OCI-LY1 (cell line): ENCODE measurements around the gene ADAMTSL1.

Experiments used
- H2AFZ ChIP-seq: fragments of 200-600 bp; sonication (generic), shearing (Covaris generic); 2 replicates; pipeline ENCODE4 v1.6.0; 2014; ENCODE audit warnings: antibody characterized with exemption, mild to moderate bottlenecking, low read length
- H3F3A ChIP-seq: fragments of 200-600 bp; sonication (generic), shearing (Covaris generic); 2 replicates; pipeline ENCODE4 v1.6.0; 2014; ENCODE audit warnings: mild to moderate bottlenecking, antibody characterized with exemption, low read length, moderate library complexity; ENCODE audit not compliant: insufficient read depth
- H3K27ac ChIP-seq: fragments of 200-600 bp; sonication (generic); 2 replicates; pipeline ENCODE4 v1.5.1; 2014; ENCODE audit warnings: low read length, mixed run types, mild to moderate bottlenecking, low read depth; ENCODE audit not compliant: poor library complexity, severe bottlenecking
- H3K27me3 ChIP-seq: fragments of 200-600 bp; sonication (generic); 2 replicates; pipeline ENCODE4 v1.6.0; 2014; ENCODE audit warnings: antibody characterized with exemption, mild to moderate bottlenecking, low read length, moderate library complexity; ENCODE audit not compliant: insufficient read depth
- H3K36me3 ChIP-seq: fragments of 200-600 bp; sonication (generic); 2 replicates; pipeline ENCODE4 v1.6.1; 2014; ENCODE audit warnings: mild to moderate bottlenecking, antibody characterized with exemption, low read length, moderate library complexity, mixed read lengths; ENCODE audit not compliant: insufficient read depth
- H3K4me1 ChIP-seq: fragments of 200-600 bp; sonication (generic); 2 replicates; pipeline ENCODE4 v1.5.1; 2014; ENCODE audit warnings: mild to moderate bottlenecking, low read length, moderate library complexity; ENCODE audit not compliant: insufficient read depth, severe bottlenecking
- H3K4me2 ChIP-seq: fragments of 200-600 bp; sonication (generic), shearing (Covaris generic); 2 replicates; pipeline ENCODE4 v1.6.1; 2014; ENCODE audit warnings: low read length
- H3K4me3 ChIP-seq: fragments of 200-600 bp; sonication (generic); 2 replicates; pipeline ENCODE4 v1.5.1; 2014; ENCODE audit warnings: low read length, low read depth, mild to moderate bottlenecking, mixed read lengths; ENCODE audit not compliant: poor library complexity, severe bottlenecking
- H3K79me2 ChIP-seq: fragments of 200-600 bp; shearing (Covaris generic); 2 replicates; pipeline ENCODE4 v1.6.1; 2016; ENCODE audit warnings: mixed run types, low read length, mixed read lengths; ENCODE audit not compliant: insufficient read depth
- H3K9ac ChIP-seq: fragments of 200-600 bp; sonication (generic), shearing (Covaris generic); 2 replicates; pipeline ENCODE4 v1.6.1; 2014; ENCODE audit warnings: mild to moderate bottlenecking, low read length, mixed read lengths
- H3K9me2 ChIP-seq: fragments of 200-600 bp; sonication (generic), shearing (Covaris generic); 2 replicates; pipeline ENCODE4 v1.6.1; 2014; ENCODE audit warnings: low read depth, mild to moderate bottlenecking, low read length, mixed read lengths
- H3K9me3 ChIP-seq: fragments of 200-600 bp; shearing (Covaris generic); 2 replicates; pipeline ENCODE4 v1.6.1; 2014; ENCODE audit warnings: low read length, mixed read lengths
- H4K20me1 ChIP-seq: fragments of 200-600 bp; sonication (generic), shearing (Covaris generic); 2 replicates; pipeline ENCODE4 v1.6.0; 2016; ENCODE audit warnings: mild to moderate bottlenecking, low read length; ENCODE audit not compliant: insufficient read depth
- EZH2 ChIP-seq: fragments of 200-600 bp; sonication (generic), shearing (Covaris generic); IDR thresholded peaks from 2 replicates; pipeline ENCODE4 v1.8.0; 2017; ENCODE audit warnings: borderline replicate concordance, mixed run types, mild to moderate bottlenecking, antibody characterized with exemption, low read length, moderate library complexity, mixed read lengths
- TF ChIP-seq, protein P1 (sequence below): fragments of 200-600 bp; sonication (generic), shearing (Covaris generic); IDR thresholded peaks from 2 replicates; pipeline ENCODE4 v1.5.1; 2017; ENCODE audit warnings: mild to moderate bottlenecking, antibody characterized with exemption, low read length, moderate library complexity, mixed read lengths

The ADAMTSL1 gene

DNA sequence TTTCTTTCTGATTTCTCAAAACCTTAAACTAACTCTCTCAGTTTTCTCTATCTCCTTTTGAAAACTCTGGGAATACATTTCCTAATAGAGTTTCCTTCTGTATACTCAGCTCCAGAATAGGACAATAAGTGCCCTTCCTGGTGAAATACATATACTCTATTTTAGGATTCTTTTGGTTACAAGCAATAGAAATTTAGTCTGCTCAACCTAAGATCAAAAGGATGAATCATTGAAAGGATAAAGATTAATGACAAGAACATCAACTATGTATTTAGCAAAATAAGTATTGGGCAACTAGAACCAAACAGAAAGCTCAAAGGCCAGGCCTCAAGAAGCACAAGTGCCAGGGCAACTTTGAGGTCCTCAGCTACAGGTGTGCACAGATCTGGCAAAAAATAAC, 127.1 kb downstream of the ADAMTSL1 start:
- no peaks in the 10 kb centered on the region for H3K4me1 ChIP-seq
- H3K27ac ChIP-seq = no peak overlapping the region
- no peaks in the 10 kb centered on the region for H4K20me1 ChIP-seq
- H3K9ac ChIP-seq = no peak overlapping the region
- TF ChIP-seq, protein P1, sequence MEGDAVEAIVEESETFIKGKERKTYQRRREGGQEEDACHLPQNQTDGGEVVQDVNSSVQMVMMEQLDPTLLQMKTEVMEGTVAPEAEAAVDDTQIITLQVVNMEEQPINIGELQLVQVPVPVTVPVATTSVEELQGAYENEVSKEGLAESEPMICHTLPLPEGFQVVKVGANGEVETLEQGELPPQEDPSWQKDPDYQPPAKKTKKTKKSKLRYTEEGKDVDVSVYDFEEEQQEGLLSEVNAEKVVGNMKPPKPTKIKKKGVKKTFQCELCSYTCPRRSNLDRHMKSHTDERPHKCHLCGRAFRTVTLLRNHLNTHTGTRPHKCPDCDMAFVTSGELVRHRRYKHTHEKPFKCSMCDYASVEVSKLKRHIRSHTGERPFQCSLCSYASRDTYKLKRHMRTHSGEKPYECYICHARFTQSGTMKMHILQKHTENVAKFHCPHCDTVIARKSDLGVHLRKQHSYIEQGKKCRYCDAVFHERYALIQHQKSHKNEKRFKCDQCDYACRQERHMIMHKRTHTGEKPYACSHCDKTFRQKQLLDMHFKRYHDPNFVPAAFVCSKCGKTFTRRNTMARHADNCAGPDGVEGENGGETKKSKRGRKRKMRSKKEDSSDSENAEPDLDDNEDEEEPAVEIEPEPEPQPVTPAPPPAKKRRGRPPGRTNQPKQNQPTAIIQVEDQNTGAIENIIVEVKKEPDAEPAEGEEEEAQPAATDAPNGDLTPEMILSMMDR = no peak
- TF ChIP-seq EZH2 = no peak
- no peak overlapping the region for H3K4me2 ChIP-seq
- H3K27me3 ChIP-seq = no peaks in the 10 kb centered on the region
- H3K4me3 ChIP-seq = no peak overlapping the region
- H3F3A ChIP-seq = no peaks in the 10 kb centered on the region
- no peaks in the 10 kb centered on the region for H3K79me2 ChIP-seq
- no peak overlapping the region for H2AFZ ChIP-seq
- H3K9me2 ChIP-seq = no peaks in the 10 kb centered on the region
- no peaks in the 10 kb centered on the region for H3K36me3 ChIP-seq
- no peaks in the 10 kb centered on the region for H3K9me3 ChIP-seq

DNA sequence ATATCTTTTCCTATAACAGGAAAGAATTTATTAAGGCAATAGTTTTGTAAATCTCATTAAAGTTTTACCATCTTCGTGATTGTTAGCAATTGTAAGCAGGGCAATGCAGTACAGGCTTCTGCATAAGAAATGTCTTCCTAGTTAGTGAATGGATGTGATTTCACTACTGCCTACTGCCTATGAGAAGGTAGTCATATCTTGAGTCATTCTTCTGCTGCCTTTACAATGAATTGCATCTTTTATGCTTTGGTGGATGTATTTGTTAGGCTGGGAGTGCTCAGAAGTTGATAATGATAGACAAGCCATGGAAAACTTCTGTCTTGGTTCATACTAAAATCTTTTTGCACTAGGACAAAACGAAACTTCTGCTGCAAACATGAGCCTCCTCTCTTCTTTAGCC, 128.0 kb downstream of the ADAMTSL1 start:
- H3K79me2 ChIP-seq = no peaks in the 10 kb centered on the region
- H4K20me1 ChIP-seq = no peaks in the 10 kb centered on the region
- H3K4me2 ChIP-seq = no peak overlapping the region
- no peak overlapping the region for H3K9ac ChIP-seq
- H3K4me1 ChIP-seq = no peaks in the 10 kb centered on the region
- H3K27me3 ChIP-seq = no peaks in the 10 kb centered on the region
- no peak overlapping the region for H2AFZ ChIP-seq
- no peaks in the 10 kb centered on the region for H3K9me3 ChIP-seq
- TF ChIP-seq, protein P1 = no peak
- no peak for TF ChIP-seq EZH2
- H3K36me3 ChIP-seq = no peaks in the 10 kb centered on the region
- H3K4me3 ChIP-seq = no peak overlapping the region
- no peaks in the 10 kb centered on the region for H3K9me2 ChIP-seq
- H3K27ac ChIP-seq = no peak overlapping the region
- no peaks in the 10 kb centered on the region for H3F3A ChIP-seq

DNA sequence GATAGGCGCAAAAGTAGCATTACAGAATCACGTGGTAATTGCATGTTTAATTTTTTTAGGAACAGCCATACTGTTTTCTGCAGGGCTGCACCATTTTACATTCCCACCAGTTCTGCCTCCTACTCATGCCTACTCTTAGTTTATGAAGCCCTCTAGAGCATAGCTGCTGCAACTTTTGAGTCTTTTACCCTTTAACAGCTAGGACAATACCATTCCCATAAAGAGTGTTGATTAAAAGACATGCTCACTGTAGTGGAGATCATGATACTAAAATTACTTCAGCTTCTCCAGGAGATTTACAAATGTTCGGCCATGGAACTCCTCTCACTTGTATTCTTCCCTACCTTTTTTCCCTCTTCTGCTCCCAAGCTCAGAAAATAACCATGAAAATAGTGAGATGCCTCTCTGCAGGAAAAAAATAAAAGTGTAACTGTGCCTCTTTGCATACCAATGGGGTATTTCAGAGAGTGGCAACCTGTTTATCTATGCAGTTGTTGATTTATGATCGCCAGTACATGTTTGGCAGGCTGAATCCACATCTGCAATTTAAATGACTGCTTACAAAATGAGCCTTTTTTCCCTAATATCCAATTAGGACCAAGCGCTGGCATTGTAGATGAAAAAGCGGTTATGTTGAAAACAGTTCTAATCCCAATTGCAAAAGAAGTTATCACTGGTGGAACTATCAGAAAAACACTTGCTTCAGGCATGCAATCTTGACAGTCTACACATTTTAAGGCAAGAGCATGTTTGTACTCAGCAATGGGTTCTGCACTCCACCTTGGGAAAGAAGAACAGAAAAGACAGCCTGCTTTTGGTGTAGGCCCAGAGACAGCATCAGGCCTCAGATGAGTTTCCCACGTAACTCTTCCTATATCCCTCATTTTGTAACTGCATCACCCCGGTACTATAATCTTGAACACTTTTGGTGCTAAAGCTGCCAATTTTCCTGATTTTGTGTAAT, 131.1 kb downstream of the ADAMTSL1 start:
- no peak overlapping the region for H3K9ac ChIP-seq
- H3K27ac ChIP-seq = no peak overlapping the region
- no peak for TF ChIP-seq EZH2
- H3F3A ChIP-seq = no peaks in the 10 kb centered on the region
- no peaks in the 10 kb centered on the region for H3K9me3 ChIP-seq
- H3K4me1 ChIP-seq = no peaks in the 10 kb centered on the region
- no peaks in the 10 kb centered on the region for H3K79me2 ChIP-seq
- no peak overlapping the region for H3K4me2 ChIP-seq
- H2AFZ ChIP-seq = no peak overlapping the region
- no peaks in the 10 kb centered on the region for H3K36me3 ChIP-seq
- no peak overlapping the region for H3K4me3 ChIP-seq
- H3K27me3 ChIP-seq = no peaks in the 10 kb centered on the region
- H4K20me1 ChIP-seq = no peaks in the 10 kb centered on the region
- no peaks in the 10 kb centered on the region for H3K9me2 ChIP-seq
